DOHH2 (cell line): ENCODE results near the gene C3.

Experiments used
- CTCF ChIP-seq: fragments of 200-600 bp; sonication (generic); IDR thresholded peaks from one replicate; pipeline ENCODE4 v1.5.1; 2014; ENCODE audit warnings: antibody characterized with exemption, mild to moderate bottlenecking, low read depth, low read length; ENCODE audit not compliant: poor library complexity, severe bottlenecking
- EZH2phosphoT487 ChIP-seq: fragments of 200-600 bp; sonication (generic); IDR thresholded peaks from 2 replicates; pipeline ENCODE4 v1.6.1; 2017; ENCODE audit warnings: borderline replicate concordance, mild to moderate bottlenecking, antibody characterized with exemption, low read length, moderate library complexity, mixed read lengths

GRCh38 chr19:6664916-6665315 lies 55.5 kb downstream of the C3 start:
- TF ChIP-seq CTCF = no peak
- TF ChIP-seq EZH2phosphoT487 = no peak
